GM23338 (cell line): ENCODE measurements around the gene XYLT1. TPM values are rescaled to one million over a fixed set of nuclear protein-coding genes. Genes with fewer than 3 reads are reported as not detected.

Experiments used
- ATAC-seq: fragments of 200-7000 bp; cut with Tn5 transposase; 3 replicates; pipeline ENCODE4 v1.9.1; 2020
- DNase-seq: peaks from one replicate; pipeline ENCODE4 v3.0.0-alpha.2; 2015; ENCODE audit warnings: low spot score
- H2AFZ ChIP-seq: fragments of 200-600 bp; sonication (generic); 2 replicates; pipeline ENCODE4 v1.8.0; 2016; ENCODE audit warnings: antibody characterized with exemption, mild to moderate bottlenecking, moderate library complexity
- H3F3A ChIP-seq: fragments of 200-600 bp; sonication (generic); replicated peaks from 2 replicates; pipeline ENCODE4 v1.8.0; 2017; ENCODE audit warnings: antibody characterized with exemption, mixed run types, low read depth
- H3K27ac ChIP-seq: fragments of 200-600 bp; sonication (generic); 2 replicates; pipeline ENCODE4 v1.6.1; 2016; ENCODE audit warnings: low read depth
- H3K27me3 ChIP-seq: fragments of 200-600 bp; sonication (generic); 2 replicates; pipeline ENCODE4 v1.8.0; 2016; ENCODE audit warnings: mild to moderate bottlenecking, mixed run types, moderate library complexity; ENCODE audit not compliant: insufficient read depth
- H3K36me3 ChIP-seq: fragments of 200-600 bp; sonication (generic); 2 replicates; pipeline ENCODE4 v1.8.0; 2016; ENCODE audit warnings: mild to moderate bottlenecking; ENCODE audit not compliant: insufficient read depth
- H3K4me1 ChIP-seq: fragments of 200-600 bp; sonication (generic); 2 replicates; pipeline ENCODE4 v1.8.0; 2016; ENCODE audit warnings: mild to moderate bottlenecking, moderate library complexity; ENCODE audit not compliant: insufficient read depth
- H3K4me2 ChIP-seq: fragments of 200-600 bp; sonication (generic); 2 replicates; pipeline ENCODE4 v1.7.1; 2017; ENCODE audit warnings: mixed run types
- H3K4me3 ChIP-seq: fragments of 200-600 bp; sonication (generic); 2 replicates; pipeline ENCODE4 v1.6.1; 2016; ENCODE audit warnings: mixed run types
- H3K79me2 ChIP-seq: fragments of 200-600 bp; sonication (generic); replicated peaks from 2 replicates; pipeline ENCODE4 v1.8.0; 2017; ENCODE audit warnings: mild to moderate bottlenecking; ENCODE audit not compliant: insufficient read depth
- H3K9me2 ChIP-seq: fragments of 200-600 bp; sonication (generic); 2 replicates; pipeline ENCODE4 v1.8.0; 2017; ENCODE audit not compliant: insufficient read depth
- H4K20me1 ChIP-seq: fragments of 200-600 bp; sonication (generic); replicated peaks from 2 replicates; pipeline ENCODE4 v1.8.0; 2017; ENCODE audit warnings: mild to moderate bottlenecking; ENCODE audit not compliant: insufficient read depth
- H3K27ac Mint-ChIP-seq: 2 replicates; pipeline ENCODE4 v1.8.0; 2020; ENCODE audit warnings: inconsistent platforms, mild to moderate bottlenecking, moderate library complexity, mixed read lengths
- H3K27me3 Mint-ChIP-seq: 3 replicates; pipeline ENCODE4 v1.8.0; 2022; ENCODE audit warnings: low read depth, mild to moderate bottlenecking, moderate library complexity, mixed read lengths, inconsistent platforms; ENCODE audit not compliant: insufficient read depth, poor library complexity
- H3K36me3 Mint-ChIP-seq: 3 replicates; pipeline ENCODE4 v1.8.0; 2021; ENCODE audit warnings: low read depth, mild to moderate bottlenecking, inconsistent platforms, moderate library complexity, mixed read lengths
- H3K4me1 Mint-ChIP-seq: 3 replicates; pipeline ENCODE4 v1.8.0; 2020; ENCODE audit warnings: mild to moderate bottlenecking, inconsistent platforms, mixed read lengths
- H3K4me3 Mint-ChIP-seq: 3 replicates; pipeline ENCODE4 v1.8.0; 2021; ENCODE audit warnings: moderate library complexity, mild to moderate bottlenecking, inconsistent platforms, mixed read lengths
- H3K9me3 Mint-ChIP-seq: 3 replicates; pipeline ENCODE4 v1.8.0; 2020; ENCODE audit warnings: moderate library complexity, mild to moderate bottlenecking, inconsistent platforms, mixed read lengths
- CREB1 ChIP-seq: fragments of 250-450 bp; sonication (Bioruptor Pico); IDR thresholded peaks from 2 replicates; pipeline ENCODE4 v1.5.0; 2020; ENCODE audit warnings: low read depth, mild to moderate bottlenecking, moderate library complexity
- EZH2 ChIP-seq: fragments of 200-600 bp; sonication (generic); IDR thresholded peaks from one replicate; pipeline ENCODE4 v1.8.0; 2017; ENCODE audit warnings: antibody characterized with exemption, mild to moderate bottlenecking, low read depth; ENCODE audit not compliant: unreplicated experiment
- EZH2phosphoT487 ChIP-seq: fragments of 200-600 bp; sonication (generic); IDR thresholded peaks from one replicate; pipeline ENCODE4 v1.8.1; 2018; ENCODE audit warnings: antibody characterized with exemption; ENCODE audit not compliant: unreplicated experiment
- JUNB ChIP-seq: IDR thresholded peaks from one replicate; pipeline ENCODE4 v1.6.1; 2016; ENCODE audit warnings: antibody characterized with exemption; ENCODE audit not compliant: unreplicated experiment
- NANOG ChIP-seq: IDR thresholded peaks from 2 replicates; pipeline ENCODE4 v1.6.1; 2016; ENCODE audit warnings: antibody characterized with exemption, borderline replicate concordance
- POLR2AphosphoS5 ChIP-seq: IDR thresholded peaks from 2 replicates; pipeline ENCODE4 v1.6.1; 2016; ENCODE audit warnings: antibody characterized with exemption, low read depth
- ZNF114 ChIP-seq: fragments of 250-450 bp; sonication (Bioruptor Pico); IDR thresholded peaks from 2 replicates; pipeline ENCODE4 v1.5.0; 2020; ENCODE audit warnings: mild to moderate bottlenecking, moderate library complexity
- ZNF331 ChIP-seq: fragments of 250-450 bp; sonication (Bioruptor Pico); IDR thresholded peaks from 2 replicates; pipeline ENCODE4 v1.5.0; 2020; ENCODE audit warnings: low read depth, mild to moderate bottlenecking, moderate library complexity
- polyA plus RNA-seq: library from polyadenylated mRNA; unstranded; fragments of >200 nt; fragmentation: Nextera tagmentation; extraction: Ambion mirVana; gene quantifications from 2 replicates; pipeline ENCODE4 v1.2.1, GENCODE V29; 2016
- total RNA-seq: library from RNA; depleted of rRNA; stranded (reverse); fragments of >200 nt; shearing (Covaris generic); gene quantifications from 2 replicates; pipeline ENCODE4 v1.2.3, GENCODE V29; 2014
- TF ChIP-seq, protein P1 (sequence below), 2 experiments: fragments of 200-600 bp in 1 of 2; sonication (generic) in 1 of 2; conservative IDR thresholded peaks; 2 replicates each; pipeline versions ENCODE4 v1.5.1 to v1.6.1; 2016 to 2017; ENCODE audit warnings: antibody characterized with exemption in 2 of 2, low read depth in 2 of 2, mild to moderate bottlenecking in 2 of 2, moderate library complexity in 1 of 2
- TF ChIP-seq, protein P2 (sequence below): fragments of 250-450 bp; sonication (Bioruptor Pico); IDR thresholded peaks from 2 replicates; pipeline ENCODE4 v1.5.0; 2020; ENCODE audit warnings: mild to moderate bottlenecking, moderate library complexity
- TF ChIP-seq, protein P3 (sequence below): IDR thresholded peaks from one replicate; pipeline ENCODE4 v1.6.1; 2018; ENCODE audit warnings: antibody characterized with exemption; ENCODE audit not compliant: unreplicated experiment

XYLT1 gene
- total and polyA plus RNA-seq, 2 experiments from 2014 or later = 3.5 to 24.7 TPM

DNA sequence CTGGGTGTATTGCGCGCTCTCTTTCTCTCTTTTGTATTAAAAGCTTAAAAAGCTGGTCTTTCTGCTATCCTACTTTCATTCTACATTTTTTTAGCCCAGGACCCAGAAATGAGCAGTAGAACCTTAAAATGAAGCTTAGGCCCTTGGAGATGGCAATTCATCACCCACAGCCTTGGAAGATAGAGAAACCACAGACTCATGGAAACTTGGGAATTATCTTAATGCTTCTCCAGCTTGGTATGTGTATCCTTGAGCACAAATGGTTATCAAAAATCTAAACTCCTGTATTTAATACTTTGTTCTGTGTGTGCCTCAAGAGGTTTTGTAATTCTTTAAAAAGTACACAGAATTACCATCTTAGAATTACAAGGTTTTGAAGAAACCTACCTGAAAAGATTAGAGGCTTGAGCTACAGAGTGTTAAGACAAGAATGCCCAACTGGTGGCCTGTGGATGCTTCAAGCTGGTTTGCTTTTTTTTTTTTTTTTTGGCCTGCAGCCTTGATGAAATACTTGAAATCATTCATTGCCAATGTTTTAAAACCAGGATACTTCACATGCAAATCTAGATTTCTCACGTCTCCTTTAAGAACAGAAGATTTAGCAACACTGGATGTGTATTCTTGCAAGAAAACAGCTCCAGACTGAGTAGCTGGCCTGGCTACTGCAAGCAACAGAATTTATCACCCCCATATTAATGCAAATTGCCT, 105.0 kb downstream of the XYLT1 start:
- Histone ChIP-seq H2AFZ (no peak overlapping the region), H3K27ac (peak overlapping the region; percentile 86), H3K4me2 (0 out of 2 replicates have a peak overlapping the region, but pooled peaks have one; percentile 39), H3K9me2 (0 out of 2 replicates have a peak, but pooled peaks cover 4% of the 10 kb centered on the region), H3K36me3 (no peaks in the 10 kb centered on the region), H3K4me3 (no peak overlapping the region), H3K4me1 (peaks cover 44% of the 10 kb centered on the region), H3F3A (no peaks in the 10 kb centered on the region), H3K27me3 (no peaks in the 10 kb centered on the region), H3K79me2 (peaks cover 74% of the 10 kb centered on the region), H4K20me1 (no peaks in the 10 kb centered on the region)
- no peaks in the 10 kb centered on the region for H3K36me3 Mint-ChIP-seq
- H3K4me1 Mint-ChIP-seq = peaks cover 52% of the 10 kb centered on the region
- H3K27me3 Mint-ChIP-seq = peaks cover 6% of the 10 kb centered on the region
- H3K4me3 Mint-ChIP-seq = no peak overlapping the region
- no peak overlapping the region for H3K27ac Mint-ChIP-seq
- H3K9me3 Mint-ChIP-seq = no peaks in the 10 kb centered on the region
- DNase-seq = no peak
- TF ChIP-seq EZH2 (no peak), ZNF114 (CRISPR knock-in tag) (no peak), ZNF331 (CRISPR knock-in tag) (no peak), EZH2phosphoT487 (no peak), CREB1 (CRISPR knock-in tag) (no peak), POLR2AphosphoS5 (no peak), NANOG (no peak), JUNB (no peak)
- TF ChIP-seq, protein P1, sequence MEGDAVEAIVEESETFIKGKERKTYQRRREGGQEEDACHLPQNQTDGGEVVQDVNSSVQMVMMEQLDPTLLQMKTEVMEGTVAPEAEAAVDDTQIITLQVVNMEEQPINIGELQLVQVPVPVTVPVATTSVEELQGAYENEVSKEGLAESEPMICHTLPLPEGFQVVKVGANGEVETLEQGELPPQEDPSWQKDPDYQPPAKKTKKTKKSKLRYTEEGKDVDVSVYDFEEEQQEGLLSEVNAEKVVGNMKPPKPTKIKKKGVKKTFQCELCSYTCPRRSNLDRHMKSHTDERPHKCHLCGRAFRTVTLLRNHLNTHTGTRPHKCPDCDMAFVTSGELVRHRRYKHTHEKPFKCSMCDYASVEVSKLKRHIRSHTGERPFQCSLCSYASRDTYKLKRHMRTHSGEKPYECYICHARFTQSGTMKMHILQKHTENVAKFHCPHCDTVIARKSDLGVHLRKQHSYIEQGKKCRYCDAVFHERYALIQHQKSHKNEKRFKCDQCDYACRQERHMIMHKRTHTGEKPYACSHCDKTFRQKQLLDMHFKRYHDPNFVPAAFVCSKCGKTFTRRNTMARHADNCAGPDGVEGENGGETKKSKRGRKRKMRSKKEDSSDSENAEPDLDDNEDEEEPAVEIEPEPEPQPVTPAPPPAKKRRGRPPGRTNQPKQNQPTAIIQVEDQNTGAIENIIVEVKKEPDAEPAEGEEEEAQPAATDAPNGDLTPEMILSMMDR (conservative IDR thresholded peaks at IDR 0.05; ENCODE audit: low read depth in 2 of 2) = no peak
- TF ChIP-seq, protein P2, sequence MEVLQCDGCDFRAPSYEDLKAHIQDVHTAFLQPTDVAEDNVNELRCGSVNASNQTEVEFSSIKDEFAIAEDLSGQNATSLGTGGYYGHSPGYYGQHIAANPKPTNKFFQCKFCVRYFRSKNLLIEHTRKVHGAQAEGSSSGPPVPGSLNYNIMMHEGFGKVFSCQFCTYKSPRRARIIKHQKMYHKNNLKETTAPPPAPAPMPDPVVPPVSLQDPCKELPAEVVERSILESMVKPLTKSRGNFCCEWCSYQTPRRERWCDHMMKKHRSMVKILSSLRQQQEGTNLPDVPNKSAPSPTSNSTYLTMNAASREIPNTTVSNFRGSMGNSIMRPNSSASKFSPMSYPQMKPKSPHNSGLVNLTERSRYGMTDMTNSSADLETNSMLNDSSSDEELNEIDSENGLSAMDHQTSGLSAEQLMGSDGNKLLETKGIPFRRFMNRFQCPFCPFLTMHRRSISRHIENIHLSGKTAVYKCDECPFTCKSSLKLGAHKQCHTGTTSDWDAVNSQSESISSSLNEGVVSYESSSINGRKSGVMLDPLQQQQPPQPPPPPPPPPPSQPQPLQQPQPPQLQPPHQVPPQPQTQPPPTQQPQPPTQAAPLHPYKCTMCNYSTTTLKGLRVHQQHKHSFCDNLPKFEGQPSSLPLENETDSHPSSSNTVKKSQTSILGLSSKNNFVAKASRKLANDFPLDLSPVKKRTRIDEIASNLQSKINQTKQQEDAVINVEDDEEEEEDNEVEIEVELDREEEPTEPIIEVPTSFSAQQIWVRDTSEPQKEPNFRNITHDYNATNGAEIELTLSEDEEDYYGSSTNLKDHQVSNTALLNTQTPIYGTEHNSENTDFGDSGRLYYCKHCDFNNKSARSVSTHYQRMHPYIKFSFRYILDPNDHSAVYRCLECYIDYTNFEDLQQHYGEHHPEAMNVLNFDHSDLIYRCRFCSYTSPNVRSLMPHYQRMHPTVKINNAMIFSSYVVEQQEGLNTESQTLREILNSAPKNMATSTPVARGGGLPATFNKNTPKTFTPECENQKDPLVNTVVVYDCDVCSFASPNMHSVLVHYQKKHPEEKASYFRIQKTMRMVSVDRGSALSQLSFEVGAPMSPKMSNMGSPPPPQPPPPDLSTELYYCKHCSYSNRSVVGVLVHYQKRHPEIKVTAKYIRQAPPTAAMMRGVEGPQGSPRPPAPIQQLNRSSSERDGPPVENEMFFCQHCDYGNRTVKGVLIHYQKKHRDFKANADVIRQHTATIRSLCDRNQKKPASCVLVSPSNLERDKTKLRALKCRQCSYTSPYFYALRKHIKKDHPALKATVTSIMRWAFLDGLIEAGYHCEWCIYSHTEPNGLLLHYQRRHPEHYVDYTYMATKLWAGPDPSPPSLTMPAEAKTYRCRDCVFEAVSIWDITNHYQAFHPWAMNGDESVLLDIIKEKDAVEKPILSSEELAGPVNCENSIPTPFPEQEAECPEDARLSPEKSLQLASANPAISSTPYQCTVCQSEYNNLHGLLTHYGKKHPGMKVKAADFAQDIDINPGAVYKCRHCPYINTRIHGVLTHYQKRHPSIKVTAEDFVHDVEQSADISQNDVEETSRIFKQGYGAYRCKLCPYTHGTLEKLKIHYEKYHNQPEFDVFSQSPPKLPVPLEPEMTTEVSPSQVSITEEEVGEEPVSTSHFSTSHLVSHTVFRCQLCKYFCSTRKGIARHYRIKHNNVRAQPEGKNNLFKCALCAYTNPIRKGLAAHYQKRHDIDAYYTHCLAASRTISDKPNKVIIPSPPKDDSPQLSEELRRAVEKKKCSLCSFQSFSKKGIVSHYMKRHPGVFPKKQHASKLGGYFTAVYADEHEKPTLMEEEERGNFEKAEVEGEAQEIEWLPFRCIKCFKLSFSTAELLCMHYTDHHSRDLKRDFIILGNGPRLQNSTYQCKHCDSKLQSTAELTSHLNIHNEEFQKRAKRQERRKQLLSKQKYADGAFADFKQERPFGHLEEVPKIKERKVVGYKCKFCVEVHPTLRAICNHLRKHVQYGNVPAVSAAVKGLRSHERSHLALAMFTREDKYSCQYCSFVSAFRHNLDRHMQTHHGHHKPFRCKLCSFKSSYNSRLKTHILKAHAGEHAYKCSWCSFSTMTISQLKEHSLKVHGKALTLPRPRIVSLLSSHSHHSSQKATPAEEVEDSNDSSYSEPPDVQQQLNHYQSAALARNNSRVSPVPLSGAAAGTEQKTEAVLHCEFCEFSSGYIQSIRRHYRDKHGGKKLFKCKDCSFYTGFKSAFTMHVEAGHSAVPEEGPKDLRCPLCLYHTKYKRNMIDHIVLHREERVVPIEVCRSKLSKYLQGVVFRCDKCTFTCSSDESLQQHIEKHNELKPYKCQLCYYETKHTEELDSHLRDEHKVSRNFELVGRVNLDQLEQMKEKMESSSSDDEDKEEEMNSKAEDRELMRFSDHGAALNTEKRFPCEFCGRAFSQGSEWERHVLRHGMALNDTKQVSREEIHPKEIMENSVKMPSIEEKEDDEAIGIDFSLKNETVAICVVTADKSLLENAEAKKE (CRISPR knock-in tag) = no peak
- TF ChIP-seq, protein P3, sequence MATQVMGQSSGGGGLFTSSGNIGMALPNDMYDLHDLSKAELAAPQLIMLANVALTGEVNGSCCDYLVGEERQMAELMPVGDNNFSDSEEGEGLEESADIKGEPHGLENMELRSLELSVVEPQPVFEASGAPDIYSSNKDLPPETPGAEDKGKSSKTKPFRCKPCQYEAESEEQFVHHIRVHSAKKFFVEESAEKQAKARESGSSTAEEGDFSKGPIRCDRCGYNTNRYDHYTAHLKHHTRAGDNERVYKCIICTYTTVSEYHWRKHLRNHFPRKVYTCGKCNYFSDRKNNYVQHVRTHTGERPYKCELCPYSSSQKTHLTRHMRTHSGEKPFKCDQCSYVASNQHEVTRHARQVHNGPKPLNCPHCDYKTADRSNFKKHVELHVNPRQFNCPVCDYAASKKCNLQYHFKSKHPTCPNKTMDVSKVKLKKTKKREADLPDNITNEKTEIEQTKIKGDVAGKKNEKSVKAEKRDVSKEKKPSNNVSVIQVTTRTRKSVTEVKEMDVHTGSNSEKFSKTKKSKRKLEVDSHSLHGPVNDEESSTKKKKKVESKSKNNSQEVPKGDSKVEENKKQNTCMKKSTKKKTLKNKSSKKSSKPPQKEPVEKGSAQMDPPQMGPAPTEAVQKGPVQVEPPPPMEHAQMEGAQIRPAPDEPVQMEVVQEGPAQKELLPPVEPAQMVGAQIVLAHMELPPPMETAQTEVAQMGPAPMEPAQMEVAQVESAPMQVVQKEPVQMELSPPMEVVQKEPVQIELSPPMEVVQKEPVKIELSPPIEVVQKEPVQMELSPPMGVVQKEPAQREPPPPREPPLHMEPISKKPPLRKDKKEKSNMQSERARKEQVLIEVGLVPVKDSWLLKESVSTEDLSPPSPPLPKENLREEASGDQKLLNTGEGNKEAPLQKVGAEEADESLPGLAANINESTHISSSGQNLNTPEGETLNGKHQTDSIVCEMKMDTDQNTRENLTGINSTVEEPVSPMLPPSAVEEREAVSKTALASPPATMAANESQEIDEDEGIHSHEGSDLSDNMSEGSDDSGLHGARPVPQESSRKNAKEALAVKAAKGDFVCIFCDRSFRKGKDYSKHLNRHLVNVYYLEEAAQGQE = no peak
- no peak for ATAC-seq
